Activated B cell treated with CpG ODN at 0.5 μM for 24 hours (primary cell): ENCODE measurements around the gene CCNF. TPM values are rescaled to one million over a fixed set of nuclear protein-coding genes. Genes with fewer than 3 reads are reported as not detected.

Source experiments
- ATAC-seq: fragments of 200-7000 bp; cut with Tn5 transposase; one replicate; pipeline ENCODE4 v1.10.0; 2021; ENCODE audit warnings: low read depth, mild to moderate bottlenecking, moderate library complexity
- CTCF ChIA-PET: fragments of 350-600 bp; sonication (Branson Sonifier 250); formaldehyde crosslinking; loops from one replicate; lab custom pipeline; 2021; ENCODE audit warnings: antibody characterized with exemption; lab: Charles Lee
- POLR2A ChIA-PET: fragments of 350-600 bp; sonication (Branson Sonifier 250); formaldehyde crosslinking; loops from one replicate; lab custom pipeline; 2021; ENCODE audit warnings: antibody characterized with exemption; lab: Charles Lee
- DNase-seq: peaks from one replicate; pipeline ENCODE4 v3.0.0; 2022
- H3K27ac Mint-ChIP-seq: one replicate; pipeline ENCODE4 v1.8.0; 2020; ENCODE audit warnings: mixed read lengths
- H3K27me3 Mint-ChIP-seq: one replicate; pipeline ENCODE4 v1.8.0; 2021; ENCODE audit warnings: mixed read lengths
- H3K36me3 Mint-ChIP-seq: one replicate; pipeline ENCODE4 v1.8.0; 2021; ENCODE audit warnings: low read depth, mixed read lengths
- H3K4me1 Mint-ChIP-seq: one replicate; pipeline ENCODE4 v1.8.0; 2021; ENCODE audit warnings: mixed read lengths
- H3K4me3 Mint-ChIP-seq: one replicate; pipeline ENCODE4 v1.8.0; 2020; ENCODE audit warnings: mild to moderate bottlenecking, mixed read lengths
- H3K9me3 Mint-ChIP-seq: one replicate; pipeline ENCODE4 v1.8.0; 2020; ENCODE audit warnings: mixed read lengths
- intact Hi-C: fragments of 100-400 bp; cut with micrococcal nuclease; formaldehyde crosslinking; loops from one replicate; pipeline ENCODE4 v1.15.1; 2024
- total RNA-seq: library from RNA; stranded (reverse); gene quantifications from 2 replicates; pipeline ENCODE4 v1.2.3, GENCODE V29; 2022
- TF ChIP-seq, protein P1 (sequence below): fragments of 200-600 bp; IDR thresholded peaks from one replicate; pipeline ENCODE4 v1.8.0; 2022; ENCODE audit warnings: antibody characterized with exemption, mild to moderate bottlenecking

Gene CCNF
- total RNA-seq, 1 donor from 2014 or later: 5.5 TPM

DNA sequence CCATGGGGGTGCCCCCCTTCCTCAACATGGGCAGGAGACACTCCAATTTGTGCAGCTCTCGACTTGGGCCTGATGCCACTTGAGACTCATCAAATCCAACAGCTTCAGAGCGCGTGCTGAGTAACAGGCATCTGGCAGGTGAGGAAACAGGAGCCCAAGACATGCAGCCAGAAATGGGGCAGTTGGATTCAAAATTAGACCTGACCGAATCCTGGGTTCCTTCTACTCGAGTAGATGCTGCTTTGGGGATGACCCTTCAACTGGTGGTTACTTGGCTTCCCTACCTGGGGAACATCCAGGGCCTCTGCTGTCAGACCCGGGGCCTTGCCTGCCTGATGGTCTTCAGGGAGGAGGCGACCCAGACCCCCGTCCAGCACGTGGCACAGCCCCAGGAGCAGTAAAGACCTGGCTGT lies 41.4 kb downstream of the CCNF start:
- H3K27ac Mint-ChIP-seq: no peak overlapping the region
- ATAC-seq: no peak

DNA sequence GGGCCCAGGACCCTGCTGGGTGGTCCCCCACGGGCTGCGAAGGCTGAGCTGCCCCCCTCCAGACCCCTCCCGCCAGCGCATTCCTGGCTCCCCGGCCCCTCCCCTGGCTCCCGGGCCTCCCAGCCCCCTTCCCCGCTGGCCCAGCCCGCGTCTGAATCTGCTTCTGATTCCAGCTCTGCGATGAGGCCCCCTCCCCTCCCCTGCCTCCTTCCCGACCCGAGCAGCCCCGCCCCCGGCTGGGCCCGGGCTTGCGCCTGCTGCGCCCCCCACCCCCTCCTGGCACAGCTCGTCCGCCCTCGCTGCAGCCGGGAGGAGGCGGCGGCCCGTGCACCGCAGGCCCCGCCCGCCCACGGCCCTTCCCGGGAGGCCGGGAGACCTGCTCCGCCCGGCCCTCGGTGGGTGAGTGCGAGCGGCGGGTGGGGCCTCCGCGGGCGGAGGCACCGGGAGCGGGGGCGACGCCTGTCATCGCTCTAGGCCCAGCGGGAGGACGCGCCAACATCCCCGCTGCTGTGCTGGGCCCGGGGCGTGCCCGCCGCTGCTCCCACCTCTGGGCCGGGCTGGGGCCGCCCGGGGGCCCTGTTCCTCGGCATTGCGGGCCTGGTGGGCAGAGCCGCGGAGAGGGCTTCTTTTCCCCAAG lies 41.9 kb downstream of the CCNF start, which contains the start of gene NTN3:
Gene NTN3, plus strand, starts transcription at position 282 of the 637 bp plus-strand sequence. CDS start 405 bp downstream, outside the sequence.
- TF ChIP-seq, protein P1, sequence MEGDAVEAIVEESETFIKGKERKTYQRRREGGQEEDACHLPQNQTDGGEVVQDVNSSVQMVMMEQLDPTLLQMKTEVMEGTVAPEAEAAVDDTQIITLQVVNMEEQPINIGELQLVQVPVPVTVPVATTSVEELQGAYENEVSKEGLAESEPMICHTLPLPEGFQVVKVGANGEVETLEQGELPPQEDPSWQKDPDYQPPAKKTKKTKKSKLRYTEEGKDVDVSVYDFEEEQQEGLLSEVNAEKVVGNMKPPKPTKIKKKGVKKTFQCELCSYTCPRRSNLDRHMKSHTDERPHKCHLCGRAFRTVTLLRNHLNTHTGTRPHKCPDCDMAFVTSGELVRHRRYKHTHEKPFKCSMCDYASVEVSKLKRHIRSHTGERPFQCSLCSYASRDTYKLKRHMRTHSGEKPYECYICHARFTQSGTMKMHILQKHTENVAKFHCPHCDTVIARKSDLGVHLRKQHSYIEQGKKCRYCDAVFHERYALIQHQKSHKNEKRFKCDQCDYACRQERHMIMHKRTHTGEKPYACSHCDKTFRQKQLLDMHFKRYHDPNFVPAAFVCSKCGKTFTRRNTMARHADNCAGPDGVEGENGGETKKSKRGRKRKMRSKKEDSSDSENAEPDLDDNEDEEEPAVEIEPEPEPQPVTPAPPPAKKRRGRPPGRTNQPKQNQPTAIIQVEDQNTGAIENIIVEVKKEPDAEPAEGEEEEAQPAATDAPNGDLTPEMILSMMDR: no peak
- H3K27ac Mint-ChIP-seq: no peak within 1 kb of the TSS
- H3K27me3 Mint-ChIP-seq: peaks cover 20% of the 10 kb centered on the region
- H3K4me1 Mint-ChIP-seq: peaks cover 49% of the 10 kb centered on the region
- H3K9me3 Mint-ChIP-seq: no peaks in the 10 kb centered on the region
- no peaks in the 10 kb centered on the region for H3K36me3 Mint-ChIP-seq
- CTCF ChIA-PET: no interaction called here
- DNase-seq: no peak
- intact Hi-C loops: no loop called here
- peak within 1 kb of the TSS; percentile 24 for H3K4me3 Mint-ChIP-seq
- ATAC-seq: no peak
- POLR2A ChIA-PET: interaction anchor here (0.6 to 1.4 kb wide), 4 partner anchors 12 to 589 kb away, joined by 3 to 6 read pairs (median 4); partner anchors contain the start of gene TEDC2

More for the DNA sequence above, 41.4 kb downstream of the CCNF start:
- Mint-ChIP-seq H3K9me3 (no peaks in the 10 kb centered on the region), H3K4me3 (no peak overlapping the region), H3K27me3 (peaks cover 20% of the 10 kb centered on the region), H3K4me1 (peaks cover 45% of the 10 kb centered on the region), H3K36me3 (no peaks in the 10 kb centered on the region)
- ChIA-PET POLR2A (interaction anchor here (0.5 to 1.4 kb wide), 2 partner anchors 17 to 39 kb away, joined by 3 to 5 read pairs; no protein-coding TSS in a partner anchor), CTCF (interaction anchor here (1.1 kb wide), 1 partner anchor 130 kb away, joined by 3 read pairs; the partner anchor contains the start of gene ABCA3)
- intact Hi-C loops: no loop called here
- no peak for DNase-seq
- TF ChIP-seq, protein P1: no peak

DNA sequence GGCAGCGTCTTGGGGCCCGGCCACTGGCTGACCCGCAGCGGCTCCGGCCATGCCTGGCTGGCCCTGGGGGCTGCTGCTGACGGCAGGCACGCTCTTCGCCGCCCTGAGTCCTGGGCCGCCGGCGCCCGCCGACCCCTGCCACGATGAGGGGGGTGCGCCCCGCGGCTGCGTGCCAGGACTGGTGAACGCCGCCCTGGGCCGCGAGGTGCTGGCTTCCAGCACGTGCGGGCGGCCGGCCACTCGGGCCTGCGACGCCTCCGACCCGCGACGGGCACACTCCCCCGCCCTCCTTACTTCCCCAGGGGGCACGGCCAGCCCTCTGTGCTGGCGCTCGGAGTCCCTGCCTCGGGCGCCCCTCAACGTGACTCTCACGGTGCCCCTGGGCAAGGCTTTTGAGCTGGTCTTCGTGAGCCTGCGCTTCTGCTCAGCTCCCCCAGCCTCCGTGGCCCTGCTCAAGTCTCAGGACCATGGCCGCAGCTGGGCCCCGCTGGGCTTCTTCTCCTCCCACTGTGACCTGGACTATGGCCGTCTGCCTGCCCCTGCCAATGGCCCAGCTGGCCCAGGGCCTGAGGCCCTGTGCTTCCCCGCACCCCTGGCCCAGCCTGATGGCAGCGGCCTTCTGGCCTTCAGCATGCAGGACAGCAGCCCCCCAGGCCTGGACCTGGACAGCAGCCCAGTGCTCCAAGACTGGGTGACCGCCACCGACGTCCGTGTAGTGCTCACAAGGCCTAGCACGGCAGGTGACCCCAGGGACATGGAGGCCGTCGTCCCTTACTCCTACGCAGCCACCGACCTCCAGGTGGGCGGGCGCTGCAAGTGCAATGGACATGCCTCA lies 42.6 kb downstream of the CCNF start:
- intact Hi-C loops: no loop called here
- DNase-seq (no peak), ATAC-seq (no peak)
- Mint-ChIP-seq H3K9me3 (no peaks in the 10 kb centered on the region), H3K4me1 (peaks cover 47% of the 10 kb centered on the region), H3K4me3 (peak overlapping the region; percentile 24), H3K27me3 (peaks cover 20% of the 10 kb centered on the region), H3K27ac (no peak overlapping the region), H3K36me3 (no peaks in the 10 kb centered on the region)
- POLR2A ChIA-PET: interaction anchor here (0.6 to 1.4 kb wide), 4 partner anchors 11 to 590 kb away, joined by 3 to 6 read pairs (median 4); partner anchors contain the start of gene TEDC2
- CTCF ChIA-PET: no interaction called here
- TF ChIP-seq, protein P1: no peak

- peak overlapping the region; percentile 70 for H3K4me3 Mint-ChIP-seq
These were observed 43.2 kb downstream of the CCNF start for GRCh38 chr16:2472488-2472864.

More at GRCh38 chr16:2472488-2472864, 43.2 kb downstream of the CCNF start:
- ATAC-seq: no peak
- ChIA-PET POLR2A (interaction anchor here (0.6 to 1.4 kb wide), 2 partner anchors 10 to 126 kb away, joined by 4 to 6 read pairs; no protein-coding TSS in a partner anchor), CTCF (no interaction called here)
- TF ChIP-seq, protein P1: no peak
- H3K27ac Mint-ChIP-seq: no peak overlapping the region
- intact Hi-C loops: no loop called here
- H3K27me3 Mint-ChIP-seq: peaks cover 20% of the 10 kb centered on the region
- H3K4me1 Mint-ChIP-seq: peaks cover 41% of the 10 kb centered on the region
- H3K36me3 Mint-ChIP-seq: no peaks in the 10 kb centered on the region
- DNase-seq: no peak
- no peaks in the 10 kb centered on the region for H3K9me3 Mint-ChIP-seq
